Suprapubic skin (tissue), 4 donors: ENCODE results near the gene PARD3B.

Experiments used
- EP300 ChIP-seq: sonication (generic); formaldehyde crosslinking; IDR thresholded peaks from one replicate; pipeline ENCODE4 v1.6.1; 2017; ENCODE audit warnings: antibody characterized with exemption
- POLR2A ChIP-seq, 2 donors: fragments of 450-650 bp; IDR thresholded peaks; one replicate each; pipeline ENCODE4 v1.6.1; 2017; ENCODE audit warnings: antibody characterized with exemption in 2 of 2, mild to moderate bottlenecking in 2 of 2, moderate library complexity in 2 of 2
- POLR2AphosphoS5 ChIP-seq, 3 donors: sonication (generic); formaldehyde crosslinking; IDR thresholded peaks; one replicate each; pipeline ENCODE4 v1.6.1; 2017; ENCODE audit warnings: antibody characterized with exemption in 3 of 3
- TF ChIP-seq, protein P1 (sequence below), 2 donors: fragments of 200-600 bp in 1 of 2; fragments of 450-650 bp in 1 of 2; sonication (generic) in 1 of 2; IDR thresholded peaks; one replicate each; pipeline ENCODE4 v1.5.1; 2016 to 2019; ENCODE audit warnings: antibody characterized with exemption in 2 of 2, mild to moderate bottlenecking in 1 of 2, moderate library complexity in 1 of 2

DNA sequence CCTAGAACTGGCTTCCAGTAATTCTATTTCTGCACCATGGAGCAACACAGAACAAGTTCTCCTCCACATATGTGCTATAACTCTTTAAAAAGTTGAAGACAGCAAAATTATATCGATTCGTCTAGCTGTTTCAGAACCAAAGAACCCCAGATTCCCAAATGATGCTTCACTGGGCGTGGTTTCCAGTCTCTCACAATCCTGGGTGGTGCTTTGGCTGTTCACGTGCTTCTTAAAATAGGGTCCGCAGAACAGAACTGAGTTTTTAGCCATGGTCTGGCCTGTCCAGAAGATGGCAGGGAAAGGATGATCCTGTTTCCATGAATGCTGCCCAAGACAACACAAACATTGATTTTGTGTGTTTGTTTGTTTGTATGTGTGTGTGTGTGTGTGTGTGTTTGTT is 37.6 kb upstream of the PARD3B start:
- TF ChIP-seq, protein P1, sequence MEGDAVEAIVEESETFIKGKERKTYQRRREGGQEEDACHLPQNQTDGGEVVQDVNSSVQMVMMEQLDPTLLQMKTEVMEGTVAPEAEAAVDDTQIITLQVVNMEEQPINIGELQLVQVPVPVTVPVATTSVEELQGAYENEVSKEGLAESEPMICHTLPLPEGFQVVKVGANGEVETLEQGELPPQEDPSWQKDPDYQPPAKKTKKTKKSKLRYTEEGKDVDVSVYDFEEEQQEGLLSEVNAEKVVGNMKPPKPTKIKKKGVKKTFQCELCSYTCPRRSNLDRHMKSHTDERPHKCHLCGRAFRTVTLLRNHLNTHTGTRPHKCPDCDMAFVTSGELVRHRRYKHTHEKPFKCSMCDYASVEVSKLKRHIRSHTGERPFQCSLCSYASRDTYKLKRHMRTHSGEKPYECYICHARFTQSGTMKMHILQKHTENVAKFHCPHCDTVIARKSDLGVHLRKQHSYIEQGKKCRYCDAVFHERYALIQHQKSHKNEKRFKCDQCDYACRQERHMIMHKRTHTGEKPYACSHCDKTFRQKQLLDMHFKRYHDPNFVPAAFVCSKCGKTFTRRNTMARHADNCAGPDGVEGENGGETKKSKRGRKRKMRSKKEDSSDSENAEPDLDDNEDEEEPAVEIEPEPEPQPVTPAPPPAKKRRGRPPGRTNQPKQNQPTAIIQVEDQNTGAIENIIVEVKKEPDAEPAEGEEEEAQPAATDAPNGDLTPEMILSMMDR (IDR thresholded peaks at IDR 0.05): no peak
- no peak for TF ChIP-seq POLR2A (IDR thresholded peaks at IDR 0.05)
- no peak for TF ChIP-seq EP300
- TF ChIP-seq POLR2AphosphoS5 (IDR thresholded peaks at IDR 0.05): no peak
